ENCODE results near the gene PATL2. TPM values are rescaled to one million over a fixed set of nuclear protein-coding genes. Genes with fewer than 3 reads are reported as not detected.
"Not testable (repeated sequence)": the region's sequence is repeated elsewhere in the genome, so short reads cannot be mapped to it uniquely, and the experiment has no call there.

Gene PATL2
- total RNA-seq, 4 donors from 2014 or later = 0.22 to 3.8 (median 1.7) TPM

DNA sequence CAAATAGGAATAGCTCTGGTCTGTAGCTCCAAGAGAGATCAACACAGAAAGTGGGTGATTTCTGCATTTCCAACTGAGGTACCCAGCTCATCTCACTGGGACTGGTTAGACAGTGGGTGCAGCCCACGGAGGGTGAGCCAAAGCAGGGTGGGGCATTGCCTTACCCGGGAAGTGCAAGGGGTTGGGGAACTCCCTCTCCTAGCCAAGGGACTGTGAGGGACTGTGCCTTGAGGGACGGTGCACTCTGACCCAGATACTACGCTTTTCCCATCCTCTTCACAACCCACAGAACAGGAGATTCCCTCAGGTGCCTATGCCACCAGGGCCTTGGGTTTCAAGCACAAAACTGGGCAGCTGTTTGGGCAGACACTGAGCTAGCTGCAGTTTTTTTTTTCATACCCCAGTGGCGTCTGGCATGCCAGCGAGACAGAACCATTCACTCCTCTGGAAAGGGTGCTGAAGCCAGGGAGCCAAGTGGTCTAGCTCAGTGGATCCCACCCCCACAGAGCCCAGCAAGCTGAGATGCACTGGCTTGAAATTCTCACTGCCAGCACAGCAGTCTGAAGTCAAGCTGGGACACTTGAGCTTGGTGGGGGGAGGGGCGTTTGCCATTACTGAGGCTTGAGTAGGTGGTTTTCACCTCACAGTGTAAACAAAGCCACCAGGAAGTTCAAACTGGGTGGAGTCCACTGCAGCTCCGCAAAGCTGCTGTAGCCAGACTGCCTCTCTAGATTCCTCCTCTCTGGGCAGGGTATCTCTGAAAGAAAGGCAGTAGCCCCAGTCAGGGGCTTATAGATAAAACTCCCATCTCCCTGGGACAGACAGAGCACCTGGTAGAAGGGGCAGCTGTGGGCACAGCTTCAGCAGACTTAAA is 28.1 kb downstream of the PATL2 start:
- H3K9me3 ChIP-seq; intact Hi-C loops (cut with DNase I); H3K36me3 ChIP-seq; H3K4me3 ChIP-seq (replicated peaks in 1 of 3); H3K27me3 ChIP-seq: not testable (repeated sequence)
- H3K4me1 ChIP-seq = peaks cover 13 to 17% of the 10 kb centered on the region in 2 donors
- peak; percentile 95 to 97 for DNase-seq
- peak overlapping the region; percentile 63 to 82 (median 77) for H3K27ac ChIP-seq
- 17 to 30% methylated on average over 6 to 7 of the region's 8 CpGs for WGBS, 2 donors
- peak in 1 of 2 donors; percentile 21 for TF ChIP-seq POLR2A (IDR thresholded peaks at IDR 0.05)

DNA sequence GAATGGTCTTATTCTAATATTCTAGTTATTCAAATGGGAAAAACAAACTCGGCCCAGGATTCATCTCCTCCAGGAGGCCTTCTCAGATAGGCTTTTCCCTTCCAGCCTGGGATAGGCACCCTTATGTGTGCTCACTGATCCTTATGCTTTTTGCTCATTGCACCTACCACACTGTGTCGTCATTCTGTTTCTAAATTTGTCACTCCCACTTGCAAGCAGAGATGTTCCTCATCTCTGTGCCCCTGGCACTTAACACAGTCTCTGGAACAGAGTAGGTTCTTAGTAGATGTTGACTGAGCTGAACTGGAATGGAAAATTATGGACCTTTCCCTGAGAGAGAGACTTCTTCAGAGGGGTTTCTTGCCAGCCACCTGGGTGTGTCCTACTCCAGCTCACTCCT is 28.9 kb downstream of the PATL2 start:
- Histone ChIP-seq H3K4me1 (peaks cover 13 to 19% of the 10 kb centered on the region in 2 donors), H3K9me3 (no peaks in the 10 kb centered on the region), H3K4me3 (replicated peaks in 1 of 3) (no peak overlapping the region), H3K27ac (peak overlapping the region in 2 of 3 donors; percentile 77 to 82), H3K27me3 (no peaks in the 10 kb centered on the region), H3K36me3 (no peaks in the 10 kb centered on the region)
- no peak for DNase-seq
- intact Hi-C loops (cut with DNase I) = no loop called here
- WGBS, 2 donors = 84 to 88% methylated on average over 2 of the region's 2 CpGs
- TF ChIP-seq, protein P1, sequence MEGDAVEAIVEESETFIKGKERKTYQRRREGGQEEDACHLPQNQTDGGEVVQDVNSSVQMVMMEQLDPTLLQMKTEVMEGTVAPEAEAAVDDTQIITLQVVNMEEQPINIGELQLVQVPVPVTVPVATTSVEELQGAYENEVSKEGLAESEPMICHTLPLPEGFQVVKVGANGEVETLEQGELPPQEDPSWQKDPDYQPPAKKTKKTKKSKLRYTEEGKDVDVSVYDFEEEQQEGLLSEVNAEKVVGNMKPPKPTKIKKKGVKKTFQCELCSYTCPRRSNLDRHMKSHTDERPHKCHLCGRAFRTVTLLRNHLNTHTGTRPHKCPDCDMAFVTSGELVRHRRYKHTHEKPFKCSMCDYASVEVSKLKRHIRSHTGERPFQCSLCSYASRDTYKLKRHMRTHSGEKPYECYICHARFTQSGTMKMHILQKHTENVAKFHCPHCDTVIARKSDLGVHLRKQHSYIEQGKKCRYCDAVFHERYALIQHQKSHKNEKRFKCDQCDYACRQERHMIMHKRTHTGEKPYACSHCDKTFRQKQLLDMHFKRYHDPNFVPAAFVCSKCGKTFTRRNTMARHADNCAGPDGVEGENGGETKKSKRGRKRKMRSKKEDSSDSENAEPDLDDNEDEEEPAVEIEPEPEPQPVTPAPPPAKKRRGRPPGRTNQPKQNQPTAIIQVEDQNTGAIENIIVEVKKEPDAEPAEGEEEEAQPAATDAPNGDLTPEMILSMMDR (IDR thresholded peaks at IDR 0.05) = no peak

DNA sequence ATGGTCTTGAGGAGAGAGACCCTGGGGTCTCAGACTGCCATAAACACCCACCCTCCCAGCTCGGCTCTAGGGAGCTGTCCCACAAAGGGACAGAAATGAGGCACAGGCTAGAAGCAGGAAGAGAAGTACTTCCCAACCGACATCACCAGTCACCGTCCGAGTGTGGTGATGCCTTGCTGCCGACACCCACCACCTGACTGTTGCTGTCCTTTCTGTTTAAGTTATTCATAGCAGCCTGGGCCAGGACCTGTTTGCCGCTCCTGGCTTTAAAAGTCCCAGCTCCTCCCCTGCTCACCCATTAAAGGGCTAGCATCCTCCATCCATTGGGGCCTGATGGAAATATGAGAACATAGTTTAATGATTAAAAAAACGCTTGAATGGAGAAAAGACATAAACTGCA is 34.4 kb downstream of the PATL2 start:
- no peak overlapping the region for H3K4me3 ChIP-seq (replicated peaks in 1 of 3)
- H3K4me1 ChIP-seq = peaks cover 0 to 8% of the 10 kb centered on the region in 2 donors
- peak overlapping the region in 2 of 3 donors; percentile 14 to 33 for H3K27ac ChIP-seq
- no peak for DNase-seq
- H3K9me3 ChIP-seq = no peaks in the 10 kb centered on the region
- intact Hi-C loops (cut with DNase I) = no loop called here
- H3K27me3 ChIP-seq = no peaks in the 10 kb centered on the region
- 68 to 81% methylated on average over 7 of the region's 7 CpGs for WGBS, 2 donors
- no peaks in the 10 kb centered on the region for H3K36me3 ChIP-seq
- no peak for TF ChIP-seq POLR2A (IDR thresholded peaks at IDR 0.05)
- TF ChIP-seq, protein P1 (IDR thresholded peaks at IDR 0.05) = no peak

DNA sequence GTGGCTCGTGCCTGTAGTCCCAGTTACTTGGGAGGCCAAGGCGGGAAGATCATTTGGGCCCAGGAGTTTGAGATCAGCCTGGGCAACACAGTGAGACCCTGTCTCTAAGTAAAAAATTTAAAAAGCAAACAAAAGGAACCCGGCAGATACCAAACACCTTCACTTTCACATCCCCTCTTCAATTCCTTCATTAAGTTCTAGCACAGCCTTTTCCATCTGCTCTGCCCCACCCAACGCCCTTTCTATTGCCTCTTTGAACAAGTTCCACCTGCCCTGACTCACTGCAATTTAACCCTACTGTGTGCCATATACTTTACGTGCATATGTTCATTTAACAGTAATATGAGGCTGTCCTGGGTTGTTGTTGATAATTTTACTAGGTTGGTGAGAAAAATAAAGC is 35.2 kb downstream of the PATL2 start:
- no peaks in the 10 kb centered on the region for H3K36me3 ChIP-seq
- no peak for DNase-seq
- no peak overlapping the region for H3K27ac ChIP-seq
- H3K4me3 ChIP-seq (replicated peaks in 1 of 3) = no peak overlapping the region
- peaks cover 1 to 8% of the 10 kb centered on the region in 2 donors for H3K4me1 ChIP-seq
- H3K27me3 ChIP-seq = no peaks in the 10 kb centered on the region
- WGBS, 2 donors = 89 to 93% methylated on average over 5 of the region's 5 CpGs
- intact Hi-C loops (cut with DNase I) = no loop called here
- TF ChIP-seq POLR2A (IDR thresholded peaks at IDR 0.05) = no peak
- TF ChIP-seq, protein P1 (IDR thresholded peaks at IDR 0.05) = no peak
- H3K9me3 ChIP-seq = no peaks in the 10 kb centered on the region

DNA sequence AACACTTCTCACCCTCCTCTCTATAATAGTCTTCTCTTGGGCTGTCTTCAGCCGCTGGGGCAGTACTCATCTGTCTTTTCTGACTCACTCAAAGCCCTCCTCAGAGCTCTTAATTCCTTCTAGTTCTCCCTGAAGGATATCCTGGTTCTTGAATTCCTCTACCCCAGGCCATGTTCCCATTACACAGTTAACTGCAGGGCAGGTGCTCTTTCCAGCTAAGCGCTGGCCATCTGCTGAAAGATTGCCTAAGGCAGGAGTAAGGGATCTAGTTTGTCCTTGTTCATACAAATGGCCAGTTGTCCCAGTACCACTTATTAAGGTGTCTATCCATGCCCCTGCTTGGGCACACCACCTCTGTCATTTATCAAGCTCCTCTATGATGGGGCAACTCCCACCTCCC is 37.5 kb downstream of the PATL2 start:
- WGBS, 2 donors = 91 to 97% methylated on average over 2 of the region's 2 CpGs
- no peaks in the 10 kb centered on the region for H3K36me3 ChIP-seq
- H3K9me3 ChIP-seq = no peaks in the 10 kb centered on the region
- peaks cover 9 to 19% of the 10 kb centered on the region in 2 donors for H3K4me1 ChIP-seq
- no peak for DNase-seq
- no peak overlapping the region for H3K27ac ChIP-seq
- H3K27me3 ChIP-seq = no peaks in the 10 kb centered on the region
- TF ChIP-seq POLR2A (IDR thresholded peaks at IDR 0.05) = no peak
- TF ChIP-seq, protein P1 (IDR thresholded peaks at IDR 0.05) = no peak
- H3K4me3 ChIP-seq (replicated peaks in 1 of 3) = no peak overlapping the region
- intact Hi-C loops (cut with DNase I) = no loop called here

Data from thyroid gland (tissue), 4 donors.